T-helper 2 cell (primary cell): Measurements from ENCODE around the gene RPL3.
"Not testable (repeated sequence)": the region's sequence is repeated elsewhere in the genome, so short reads cannot be mapped to it uniquely, and the experiment has no call there.

Source experiments
- DNase-seq, 5 experiments: peaks; one replicate each; pipeline versions ENCODE4 v3.0.0 to v3.0.0-alpha.2; 2012 to 2022

Gene RPL3

DNA sequence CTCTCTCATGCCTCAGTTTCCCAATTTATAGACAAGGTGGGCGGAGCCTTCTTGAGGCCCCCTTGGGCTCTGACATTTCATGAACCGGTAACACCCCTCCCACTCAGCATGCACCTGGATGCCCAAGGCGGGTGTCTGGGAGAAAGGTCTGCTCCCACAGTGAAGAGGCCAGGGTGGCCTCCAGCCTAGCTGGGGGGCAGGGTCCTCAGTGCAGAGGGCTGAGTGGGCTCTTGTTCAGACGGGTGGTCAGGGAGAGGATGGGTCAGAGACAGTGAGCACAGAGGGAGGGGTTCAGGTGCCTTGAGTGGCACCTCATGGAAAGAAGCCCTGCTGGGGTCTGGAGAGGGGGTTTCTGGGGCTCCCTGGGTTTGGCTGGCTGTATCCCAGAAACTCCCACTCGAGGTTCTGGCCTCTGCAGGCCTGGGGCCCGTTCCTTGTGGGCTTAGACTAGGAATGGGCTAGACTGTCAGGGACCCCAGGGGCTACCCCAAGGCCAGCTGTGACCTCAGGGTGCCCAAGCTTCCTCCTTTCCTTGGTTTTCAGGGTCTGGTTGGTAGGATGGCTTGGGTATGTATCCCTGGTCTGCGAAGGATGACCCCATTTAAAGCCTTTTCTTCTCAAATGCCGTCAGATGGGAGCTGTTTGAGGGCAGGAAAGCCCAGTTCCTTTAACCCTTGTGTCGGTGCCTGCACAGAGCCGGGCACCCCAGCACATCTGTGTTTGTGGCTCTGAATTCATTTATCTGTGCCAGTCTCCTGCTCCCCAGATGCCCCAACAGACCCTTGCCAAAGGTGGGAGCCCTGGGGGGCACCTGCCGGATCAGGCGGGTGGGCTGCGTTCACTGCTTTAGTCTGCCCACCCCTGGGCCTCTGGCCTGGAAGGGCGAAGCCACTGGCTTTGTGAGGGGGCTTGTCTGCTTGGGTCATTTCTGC lies 31.6 kb upstream of the RPL3 start:
- DNase-seq: no peak

DNA sequence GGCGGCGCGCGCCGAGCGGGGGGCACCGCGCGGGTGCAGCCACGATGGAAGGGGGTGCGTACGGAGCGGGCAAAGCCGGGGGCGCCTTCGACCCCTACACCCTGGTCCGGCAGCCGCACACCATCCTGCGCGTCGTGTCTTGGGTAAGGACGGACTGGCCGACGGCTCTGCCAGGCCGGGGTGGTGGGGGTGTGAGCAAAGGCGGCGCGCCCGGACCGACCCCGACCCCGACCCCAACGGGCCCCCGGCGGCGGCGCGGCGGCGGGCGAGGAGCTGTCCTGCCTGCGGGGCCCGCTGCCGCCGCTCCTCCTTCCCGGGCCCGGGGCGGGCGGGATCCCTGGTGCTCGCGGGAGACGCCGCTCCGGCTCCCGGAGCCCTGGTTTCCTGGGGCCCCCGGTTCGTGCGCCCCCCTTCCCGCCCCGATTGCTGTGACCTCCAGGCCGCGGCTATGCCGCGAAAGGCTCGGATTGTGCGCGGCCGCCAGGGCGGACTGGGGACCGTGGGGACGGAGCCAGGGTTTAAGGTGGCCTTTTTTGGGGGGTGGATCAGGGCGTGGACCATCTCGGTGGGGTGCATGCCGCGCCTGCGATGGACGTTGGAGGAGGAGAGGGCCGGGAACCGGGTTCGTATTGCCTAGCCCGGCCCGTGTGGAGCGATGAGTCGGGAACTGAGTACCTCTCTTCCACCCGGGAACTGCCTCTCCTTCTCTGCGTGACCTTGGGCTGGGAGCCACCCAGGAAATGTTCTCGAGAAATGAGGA lies 30.7 kb upstream of the RPL3 start, which contains the start of gene SYNGR1:
SYNGR1 (plus strand) TSS at position 25 of the 760 bp plus-strand sequence; CDS start at position 45, 20 bp downstream.
- DNase-seq: no peak

DNA sequence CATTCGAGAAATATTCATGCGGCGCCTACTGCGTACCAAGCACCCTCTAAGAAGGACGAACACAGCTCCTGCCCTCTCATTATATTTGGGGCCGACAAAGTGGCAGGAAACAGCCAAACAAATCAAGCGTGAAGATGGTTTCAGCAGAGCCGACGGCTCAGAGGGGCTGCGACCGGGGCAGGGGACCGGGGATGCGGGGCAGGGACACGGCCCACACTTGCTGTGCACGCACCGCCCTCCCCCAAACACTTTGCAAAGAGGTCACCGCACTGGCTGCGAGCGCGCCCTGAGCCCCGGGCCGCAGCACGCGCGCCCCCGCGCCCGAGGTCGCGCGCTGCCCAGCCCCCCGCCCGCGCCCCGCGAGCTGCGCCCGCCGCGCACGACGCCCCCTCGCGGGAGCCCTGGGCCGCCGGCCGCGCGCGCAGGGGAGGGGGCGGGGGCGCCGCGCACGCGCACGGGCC lies 30.1 kb upstream of the RPL3 start:
- peak in 1 of 5 experiments; percentile 13 for DNase-seq

DNA sequence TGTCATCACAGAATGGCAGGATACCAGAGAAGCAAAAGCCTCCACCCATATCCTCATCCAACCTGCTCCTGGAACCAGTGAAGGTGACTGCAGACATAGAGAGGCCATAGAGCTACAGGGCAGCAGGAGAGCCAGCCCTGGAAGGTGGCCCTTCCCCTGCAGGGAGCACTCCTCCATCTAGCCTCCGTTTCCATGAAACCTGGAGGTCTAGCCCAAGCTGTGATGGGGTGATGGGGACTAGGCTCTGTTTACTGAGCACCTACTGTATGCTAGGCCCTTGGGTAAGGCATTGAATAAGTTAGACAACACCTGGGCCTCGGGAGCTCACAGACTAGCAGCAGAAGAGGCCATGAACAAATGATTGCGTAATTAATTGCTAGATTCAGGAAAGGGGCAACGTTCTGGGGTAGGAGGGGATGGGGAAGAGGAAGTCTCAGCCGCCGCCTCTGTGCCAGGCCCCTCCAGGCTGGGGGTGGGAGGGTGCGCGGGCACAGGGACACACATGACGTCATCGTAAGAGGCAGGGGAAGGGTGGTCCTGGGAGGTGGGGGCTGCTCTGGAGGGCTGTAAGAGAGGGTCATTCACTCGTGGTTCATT lies 29.6 kb upstream of the RPL3 start:
- no peak for DNase-seq

GRCh38 chr22:39345231-39345630 lies 25.8 kb upstream of the RPL3 start:
- DNase-seq: no peak

- no peak for DNase-seq
Measured at GRCh38 chr22:39344046-39344390, 24.6 kb upstream of the RPL3 start.

DNA sequence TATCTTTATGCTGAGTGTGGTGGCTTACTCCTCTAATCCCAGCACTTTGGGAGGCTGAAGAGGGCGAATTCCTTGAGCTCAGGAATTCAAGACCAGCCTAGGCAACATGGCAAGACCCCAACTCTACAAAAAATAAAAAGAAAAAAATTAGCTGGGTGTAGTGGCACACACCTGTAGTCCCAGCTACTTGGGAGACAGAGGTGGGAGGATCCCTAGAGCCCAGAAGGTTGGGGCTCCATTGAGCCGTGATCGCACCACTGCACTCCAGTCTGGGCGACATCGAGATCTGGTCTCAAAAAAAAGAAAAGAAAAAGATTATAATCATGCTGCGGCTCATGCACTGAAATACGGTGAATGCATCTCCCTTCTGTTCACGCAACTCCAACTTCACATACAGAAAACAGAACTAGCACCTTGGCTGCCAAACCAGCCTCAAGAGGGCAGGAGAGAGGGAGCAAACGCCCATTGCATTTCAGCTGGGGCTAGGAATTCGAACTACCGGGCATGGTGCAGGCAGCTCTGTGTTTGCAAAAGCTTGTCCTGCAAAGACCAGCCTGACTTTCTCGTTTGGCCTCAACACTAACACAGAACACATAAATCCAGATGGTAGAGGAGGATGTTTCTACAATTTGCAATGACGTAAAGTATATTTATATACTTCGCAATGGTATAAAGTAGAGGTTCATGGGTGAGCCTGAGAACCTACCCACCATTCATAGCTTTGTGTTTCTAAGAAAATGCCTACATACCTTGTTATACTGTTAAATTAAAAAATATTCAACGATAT lies 24.0 kb upstream of the RPL3 start:
- peak in 4 of 5 experiments; percentile 11 to 58 (median 29) for DNase-seq

DNA sequence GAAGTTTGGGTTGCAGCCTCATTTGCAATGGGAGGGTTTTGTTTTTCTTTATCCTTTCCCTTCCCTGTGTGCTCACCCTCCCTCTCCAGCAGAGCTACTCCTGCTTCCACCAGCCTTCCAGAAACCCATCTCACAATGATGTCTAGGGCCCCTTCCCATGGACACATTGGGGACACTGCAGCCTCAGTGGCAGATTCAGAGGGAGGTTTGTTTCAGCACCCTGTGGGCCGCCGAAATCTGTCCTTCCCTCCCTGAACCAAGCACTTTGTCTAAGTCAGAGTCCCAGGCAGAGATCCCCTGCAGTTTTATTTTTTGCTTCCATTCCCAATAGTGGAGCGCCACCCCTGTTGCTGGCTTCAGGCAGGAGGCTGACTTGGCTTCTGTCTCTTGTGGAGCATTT lies 21.8 kb upstream of the RPL3 start:
- no peak for DNase-seq

GRCh38 chr22:39339775-39340174 lies 20.4 kb upstream of the RPL3 start:
- not testable (repeated sequence) for DNase-seq

GRCh38 chr22:39336411-39336810 lies 17.0 kb upstream of the RPL3 start:
- DNase-seq: no peak

DNA sequence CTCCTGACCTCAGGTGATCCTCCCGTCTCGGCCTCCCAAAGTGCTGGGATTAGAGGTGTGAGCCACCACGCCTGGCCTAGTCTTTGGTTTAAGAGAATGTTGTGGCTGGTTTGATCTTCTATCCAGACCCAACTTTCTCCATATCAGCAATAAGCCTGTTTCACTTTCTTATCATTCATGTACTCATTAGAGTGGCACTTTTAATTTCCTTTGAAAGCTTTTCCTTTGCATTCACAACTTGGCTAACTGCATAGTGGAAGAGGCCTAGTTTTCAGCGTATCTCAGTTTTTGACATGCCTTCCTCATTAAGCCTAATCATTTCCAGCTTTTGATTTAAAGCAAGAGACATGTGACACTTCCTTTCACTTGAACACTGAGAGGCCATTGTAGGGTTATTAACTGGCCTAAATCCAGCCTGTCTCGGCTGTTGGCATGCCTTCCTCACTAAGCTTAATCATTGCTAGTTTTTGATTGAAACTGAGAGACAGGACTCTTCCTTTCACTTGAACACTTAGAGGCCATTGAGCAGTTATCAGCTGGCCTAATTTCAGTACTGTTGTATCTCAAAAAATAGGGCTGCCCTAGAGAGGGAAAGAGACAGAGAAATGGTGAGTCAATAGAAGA lies 13.1 kb upstream of the RPL3 start:
- no peak for DNase-seq

GRCh38 chr22:39330553-39330952 lies 11.1 kb upstream of the RPL3 start:
- not testable (repeated sequence) for DNase-seq

- no peak for DNase-seq
Measured at GRCh38 chr22:39327995-39328754, 8.8 kb upstream of the RPL3 start.

- no peak for DNase-seq
Measured at GRCh38 chr22:39325392-39325932, 6.0 kb upstream of the RPL3 start.

GRCh38 chr22:39320616-39321029 lies 1.2 kb upstream of the RPL3 start:
- not testable (repeated sequence) for DNase-seq

GRCh38 chr22:39318507-39319283 lies 728 bp downstream of the RPL3 start:
- DNase-seq: peak in 2 of 5 experiments; percentile 21 to 73

GRCh38 chr22:39317775-39318506 lies 1.5 kb downstream of the RPL3 start:
- no peak for DNase-seq

DNA sequence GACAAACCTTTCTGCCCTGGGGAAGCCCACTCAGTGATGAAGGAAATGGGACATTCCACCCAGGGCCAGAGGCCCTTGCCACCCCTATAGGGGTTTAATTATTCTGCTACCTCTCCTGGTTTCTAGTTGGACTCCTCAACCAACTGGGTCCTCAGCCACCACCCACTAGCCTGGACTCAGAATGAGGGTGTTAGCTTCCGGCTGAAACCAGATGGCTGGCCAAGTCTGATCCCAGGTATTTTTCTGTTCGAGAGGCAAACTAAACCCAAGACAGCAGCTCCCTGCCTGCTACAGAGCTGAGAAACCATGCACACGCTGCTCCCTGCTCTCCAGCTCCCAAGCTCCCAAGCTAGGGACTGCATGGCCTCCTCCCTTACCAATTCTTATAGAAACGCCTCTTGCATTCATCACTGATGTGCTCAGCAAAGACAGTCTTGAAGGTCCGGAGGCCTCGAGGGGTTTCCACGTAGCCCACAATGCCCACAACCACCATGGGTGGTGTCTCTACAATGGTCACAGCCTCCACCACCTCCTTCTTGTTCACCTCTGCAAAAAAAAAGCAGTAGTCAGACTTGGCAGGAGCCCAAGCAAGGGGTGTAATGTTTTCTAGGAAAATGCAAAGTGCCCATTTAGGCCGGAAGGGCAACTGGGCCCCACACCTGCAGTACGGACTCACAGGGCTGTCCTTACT lies 2.2 kb downstream of the RPL3 start:
- DNase-seq: peak in 2 of 5 experiments; percentile 51 to 53
